ENCODE results near the gene DVL2.
A peak's percentile ranks its signal among the peaks of the same experiment; 100 is the strongest.

DVL2 gene

DNA sequence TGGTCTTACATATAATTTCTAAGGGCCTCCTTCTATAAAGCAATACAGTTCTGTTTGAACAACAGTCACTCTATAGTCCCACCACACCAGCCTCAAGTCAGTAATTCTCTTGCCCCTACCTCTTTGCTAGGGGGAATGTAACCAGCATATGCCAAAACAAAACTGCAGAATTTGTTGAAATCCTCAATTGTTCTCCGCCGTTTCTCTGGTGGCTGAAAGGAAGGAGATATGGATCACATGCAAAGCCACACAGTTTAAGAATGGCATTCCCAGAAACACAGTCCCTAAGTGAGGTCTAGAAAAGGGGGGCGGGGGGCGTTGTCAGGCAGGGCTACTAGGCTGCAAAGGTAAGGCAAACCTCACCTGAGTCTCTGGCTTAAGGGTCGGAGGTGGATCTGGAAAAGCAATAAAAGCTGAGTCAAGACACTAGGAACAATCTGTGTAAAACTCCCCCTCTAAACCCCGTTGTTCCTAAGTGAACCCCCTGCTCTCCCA is 3.0 kb upstream of the DVL2 start:
- DNase-seq = no peak

DNA sequence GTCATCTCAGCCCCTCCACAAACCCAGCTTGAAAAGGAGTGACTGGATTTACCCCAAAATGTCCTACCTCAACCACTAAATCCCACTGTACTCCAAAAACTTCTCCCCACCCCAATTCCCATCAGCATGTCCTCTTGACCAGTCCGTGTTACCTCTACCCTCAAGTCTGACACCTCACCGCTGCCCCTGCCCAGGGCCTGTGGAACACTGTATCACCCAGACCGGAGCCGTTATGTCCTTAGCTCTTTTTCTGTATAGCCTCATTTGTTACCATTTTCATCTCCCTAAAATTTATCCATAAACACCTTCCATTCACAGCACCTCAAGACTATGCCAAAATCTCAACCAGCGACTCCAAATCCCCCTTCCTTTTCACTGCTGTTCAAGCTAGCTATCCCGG is 2.5 kb upstream of the DVL2 start:
- DNase-seq = no peak

DNA sequence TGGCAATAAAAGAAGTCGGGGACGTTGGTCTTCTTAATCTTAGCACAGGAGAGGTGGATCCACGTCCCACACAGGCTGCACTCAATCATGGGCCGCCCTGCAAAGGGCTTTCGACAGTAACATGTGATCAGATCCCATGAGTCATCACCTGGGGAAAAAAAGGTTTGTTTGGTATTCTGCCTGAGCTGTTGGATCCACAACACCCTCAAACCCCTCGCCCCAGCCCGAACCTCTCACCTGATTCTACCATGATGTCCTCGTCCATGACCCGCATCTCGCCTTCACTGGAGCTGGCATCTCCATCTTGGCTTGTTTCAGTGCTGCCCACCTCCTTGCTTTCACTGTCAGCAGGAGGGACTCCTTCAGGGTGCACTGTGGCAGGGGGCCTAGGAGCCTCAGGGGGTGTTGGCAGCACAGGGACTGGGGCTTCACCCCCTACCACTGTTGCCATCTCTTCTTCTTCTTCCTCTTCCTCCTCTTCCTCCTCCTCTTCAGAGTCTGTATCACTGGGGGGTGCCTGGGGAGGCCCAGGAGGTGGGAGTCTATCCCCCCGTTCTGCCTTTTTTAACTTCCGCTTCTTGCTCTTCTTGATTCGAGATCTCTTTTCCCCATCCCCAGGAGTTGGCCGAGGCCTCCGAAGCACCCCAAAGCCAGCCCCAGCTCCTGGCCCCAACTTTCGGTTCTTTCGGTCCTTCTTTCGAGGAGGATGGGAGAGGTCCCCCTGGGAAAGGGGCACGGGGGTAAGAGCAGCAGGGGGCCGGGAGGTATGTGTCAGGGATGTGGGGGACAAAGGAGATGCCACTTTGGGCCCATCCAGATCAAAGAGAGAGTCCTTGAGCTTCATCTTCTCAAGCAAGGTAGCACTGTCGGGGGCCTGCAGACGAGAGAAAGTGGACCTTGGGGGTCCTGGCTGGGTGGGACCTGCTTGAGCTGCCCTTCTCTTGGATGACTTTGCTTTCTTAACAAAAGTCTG is 1.7 kb upstream of the DVL2 start:
- DNase-seq = no peak

DNA sequence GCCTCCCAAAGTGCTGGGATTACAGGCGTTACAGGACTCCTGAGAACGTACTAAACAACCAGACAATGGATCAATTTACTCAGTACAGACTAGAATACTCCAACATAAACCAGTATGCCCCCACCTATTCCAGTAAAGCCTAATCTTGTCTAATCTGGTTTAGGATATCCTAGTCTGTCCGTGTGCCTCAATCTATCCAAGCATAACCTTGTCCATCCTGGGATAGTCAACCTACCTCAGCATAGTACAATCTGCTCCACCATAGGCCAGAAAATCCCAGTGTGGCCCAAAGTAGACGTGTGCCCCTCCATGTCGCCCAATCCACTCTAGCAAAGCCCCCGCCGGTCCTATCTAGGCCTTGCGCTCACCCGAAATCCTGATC is 625 bp downstream of the DVL2 start:
- DNase-seq = no peak

DNA sequence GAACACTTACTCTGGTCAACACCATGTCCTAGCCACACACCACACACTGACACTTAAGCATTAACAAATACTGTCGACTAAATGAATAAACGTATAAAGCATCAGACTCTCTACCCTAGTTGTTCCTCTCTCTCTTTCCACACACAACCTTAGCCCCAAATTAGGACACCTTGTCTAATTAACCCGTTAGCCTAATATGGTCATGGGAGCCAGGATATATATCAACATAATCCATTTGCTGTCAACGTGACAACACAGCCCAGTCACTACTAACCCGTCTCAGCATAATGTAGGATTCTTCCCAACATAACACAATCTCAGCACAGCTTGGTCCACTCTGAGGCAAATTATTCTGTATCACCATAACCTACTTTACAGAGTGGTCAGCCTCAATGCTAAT is 2.2 kb downstream of the DVL2 start:
- DNase-seq = no peak

DNA sequence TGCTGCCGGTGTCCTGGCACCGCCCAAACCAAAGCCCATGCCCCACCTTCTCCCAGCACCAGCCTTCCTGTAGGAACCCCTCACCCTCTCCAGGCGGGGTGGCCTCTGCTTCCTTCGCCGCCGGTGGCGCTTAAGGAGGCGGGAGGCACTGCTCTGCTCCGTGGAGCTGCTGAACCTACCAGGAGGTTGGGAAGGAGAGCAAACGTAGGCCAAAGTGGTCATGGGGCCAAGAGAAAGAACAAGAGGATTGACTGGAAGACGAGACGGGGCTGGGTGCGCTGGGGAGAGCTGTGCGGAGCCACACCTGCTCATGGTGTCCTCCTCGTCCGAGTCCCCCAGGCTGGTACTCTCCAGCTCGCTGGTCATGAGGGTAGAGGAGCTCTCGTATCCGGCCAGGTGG is 4.8 kb downstream of the DVL2 start:
- no peak for DNase-seq

DNA sequence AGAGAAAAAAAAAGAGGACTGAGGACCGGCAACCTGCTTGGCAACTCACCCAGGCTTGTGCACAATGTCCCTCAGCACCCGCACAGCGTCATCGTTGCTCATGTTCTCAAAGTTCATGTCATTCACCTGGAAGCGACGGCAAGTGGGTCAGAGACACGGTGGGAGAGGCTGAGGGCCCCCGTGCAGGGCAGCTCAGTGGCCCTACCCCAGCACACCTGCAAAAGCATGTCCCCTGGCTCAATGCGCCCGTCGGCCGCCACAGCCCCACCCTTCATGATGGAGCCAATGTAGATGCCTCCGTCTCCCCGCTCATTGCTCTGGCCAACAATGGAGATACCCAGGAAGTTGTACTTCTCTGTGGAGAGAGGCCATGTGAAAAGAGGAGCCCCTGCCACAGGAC is 5.4 kb downstream of the DVL2 start:
- no peak for DNase-seq

DNA sequence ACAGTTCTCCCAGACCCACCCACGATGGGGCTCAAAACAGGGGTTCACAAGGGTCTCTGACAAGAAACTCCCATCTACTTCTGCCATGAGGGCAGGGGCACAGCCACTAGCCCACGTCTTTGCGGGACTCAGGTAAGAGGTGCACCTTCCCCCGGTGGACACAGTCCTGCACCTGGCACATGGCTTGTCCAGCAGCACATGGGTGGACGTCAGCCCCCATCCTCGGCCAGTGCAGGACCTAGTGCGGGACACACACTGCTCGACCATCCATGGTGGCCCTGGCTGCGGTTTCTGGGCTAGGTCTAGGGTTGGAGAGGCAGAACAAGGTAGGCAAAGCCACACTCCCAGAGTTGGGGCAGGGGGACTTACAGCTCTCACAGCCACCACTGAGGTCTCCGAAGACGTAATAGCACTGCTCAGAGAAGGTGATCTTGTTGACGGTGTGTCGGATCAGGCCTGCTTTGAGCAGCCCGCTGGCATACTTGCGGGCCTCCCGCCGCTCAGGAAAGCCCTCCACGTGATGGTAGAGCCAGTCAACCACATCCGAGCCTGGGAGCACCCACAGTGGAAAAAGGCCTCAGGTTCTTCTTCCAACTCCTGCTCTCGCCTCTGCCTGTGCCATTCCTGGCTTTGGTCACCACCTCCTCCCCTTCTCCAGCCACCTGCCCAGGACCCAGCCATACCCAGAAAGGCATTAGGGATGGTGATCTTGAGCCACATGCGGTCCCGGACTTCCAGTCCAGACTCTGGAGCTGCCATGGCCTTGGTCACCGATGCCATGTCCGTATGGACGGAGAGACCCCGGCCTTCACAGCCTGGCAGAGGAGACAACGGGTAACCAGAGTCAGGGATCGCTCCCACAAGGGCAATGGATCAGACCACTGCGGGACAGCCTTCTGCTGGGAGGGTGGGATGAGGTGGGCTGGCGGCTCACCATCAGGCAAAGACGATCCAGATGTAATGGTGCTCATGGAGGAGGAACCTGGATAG is 7.3 kb downstream of the DVL2 start:
- no peak for DNase-seq

DNA sequence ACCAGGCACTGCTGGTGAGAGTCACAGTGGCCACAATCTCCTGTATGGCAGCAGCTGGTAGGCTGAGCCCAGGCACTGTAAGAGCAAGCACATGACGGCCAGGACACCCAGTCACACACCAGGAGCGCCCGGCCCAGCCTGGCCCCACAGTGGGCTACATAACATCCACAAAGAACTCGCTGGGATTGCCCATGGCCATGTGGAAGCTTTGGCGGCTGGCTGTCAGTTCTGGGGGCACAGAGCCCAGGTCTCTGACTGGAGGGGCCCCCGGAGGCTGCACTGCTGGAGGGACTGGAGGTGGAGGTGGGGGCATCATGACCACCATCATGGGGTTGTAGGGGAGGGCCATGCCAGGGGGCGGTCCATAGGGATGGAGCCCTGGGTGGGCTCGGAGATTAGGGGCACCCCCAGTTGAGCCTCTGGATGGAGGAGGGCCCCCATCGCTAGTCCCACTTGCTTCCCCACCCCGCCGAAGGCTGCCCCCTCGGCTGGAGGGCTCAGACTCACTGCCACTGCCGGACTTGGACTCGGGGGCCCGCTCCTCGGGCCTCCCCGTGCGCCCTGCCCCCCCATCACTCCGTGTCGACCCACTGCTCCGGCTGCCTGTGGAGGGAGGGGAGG is 8.5 kb downstream of the DVL2 start:
- DNase-seq = no peak

DNA sequence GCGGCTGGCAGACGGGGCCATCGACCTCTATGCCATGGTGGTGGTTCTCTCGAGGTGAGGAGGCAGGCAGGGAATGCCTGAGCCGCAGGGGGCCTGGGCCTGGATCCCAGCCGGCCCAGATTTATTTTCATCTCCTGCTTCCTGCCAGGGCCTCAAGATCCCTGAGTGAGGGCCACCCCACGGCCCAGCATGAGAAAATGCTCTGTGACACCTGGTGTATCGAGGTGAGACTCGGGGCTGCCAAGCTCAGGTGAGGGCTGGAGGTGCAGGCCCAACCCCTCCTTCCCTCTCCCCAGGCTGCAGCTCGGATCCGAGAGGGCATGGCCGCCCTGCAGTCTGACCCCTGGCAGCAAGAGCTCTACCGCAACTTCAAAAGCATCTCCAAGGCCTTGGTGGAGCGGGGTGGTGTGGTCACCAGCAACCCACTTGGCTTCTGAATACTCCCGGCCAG is 9.6 kb downstream of the DVL2 start:
- DNase-seq = no peak

DNA sequence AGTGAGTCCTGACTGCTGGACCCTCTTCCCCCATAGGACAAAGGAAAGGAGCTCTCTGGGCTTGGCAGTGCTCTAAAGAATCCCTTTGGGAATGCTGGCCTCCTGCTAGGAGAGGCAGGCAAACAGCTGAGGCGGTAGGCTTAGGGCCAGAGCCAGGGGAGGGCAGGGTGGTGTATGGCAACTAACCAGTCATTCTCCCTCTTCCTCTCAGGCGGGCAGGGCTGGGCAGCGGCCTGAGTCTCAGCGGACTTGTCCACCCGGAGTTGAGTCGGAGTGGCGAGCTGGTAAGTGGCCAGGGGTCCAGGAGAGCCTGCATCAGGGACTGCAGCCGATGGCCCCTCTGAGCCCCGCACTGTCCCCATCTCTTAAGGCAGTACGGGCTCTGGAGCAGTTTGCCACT is 10.2 kb downstream of the DVL2 start:
- no peak for DNase-seq

DNA sequence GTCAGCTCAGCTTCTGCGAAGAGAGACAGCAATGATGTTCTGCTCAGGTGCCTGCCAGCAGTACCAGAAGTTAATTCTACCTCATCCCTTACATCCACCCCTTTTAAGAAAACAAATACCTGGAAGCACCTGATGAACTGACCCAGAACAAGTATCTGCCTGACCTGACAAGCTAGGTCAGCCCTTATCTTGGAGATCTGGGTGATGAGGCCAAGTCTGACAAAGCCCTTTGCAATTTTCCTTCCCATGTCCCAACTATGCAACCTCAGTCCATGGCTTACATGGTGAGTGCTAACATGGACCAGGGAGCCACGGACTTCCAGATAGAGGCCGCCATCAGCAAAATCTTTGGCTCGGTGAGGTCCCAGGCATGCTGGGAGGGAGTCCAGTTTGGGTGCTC is 10.9 kb downstream of the DVL2 start:
- DNase-seq = no peak

DNA sequence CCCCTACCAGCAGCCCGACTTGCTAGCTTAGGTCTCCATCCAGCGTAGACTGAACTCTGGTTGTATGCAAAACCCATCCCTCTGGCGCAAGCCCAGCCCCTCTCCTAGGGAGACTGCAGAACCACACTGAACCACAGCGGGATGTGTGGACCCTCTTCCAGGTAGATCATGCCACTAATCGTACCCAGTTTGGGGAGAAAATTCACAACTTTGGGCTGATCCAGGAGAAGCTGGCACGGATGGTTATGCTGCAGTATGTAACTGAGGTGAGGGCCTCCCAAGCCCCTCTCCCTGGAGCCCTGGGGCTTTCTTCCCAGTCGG is 11.4 kb downstream of the DVL2 start:
- DNase-seq = no peak

DNA sequence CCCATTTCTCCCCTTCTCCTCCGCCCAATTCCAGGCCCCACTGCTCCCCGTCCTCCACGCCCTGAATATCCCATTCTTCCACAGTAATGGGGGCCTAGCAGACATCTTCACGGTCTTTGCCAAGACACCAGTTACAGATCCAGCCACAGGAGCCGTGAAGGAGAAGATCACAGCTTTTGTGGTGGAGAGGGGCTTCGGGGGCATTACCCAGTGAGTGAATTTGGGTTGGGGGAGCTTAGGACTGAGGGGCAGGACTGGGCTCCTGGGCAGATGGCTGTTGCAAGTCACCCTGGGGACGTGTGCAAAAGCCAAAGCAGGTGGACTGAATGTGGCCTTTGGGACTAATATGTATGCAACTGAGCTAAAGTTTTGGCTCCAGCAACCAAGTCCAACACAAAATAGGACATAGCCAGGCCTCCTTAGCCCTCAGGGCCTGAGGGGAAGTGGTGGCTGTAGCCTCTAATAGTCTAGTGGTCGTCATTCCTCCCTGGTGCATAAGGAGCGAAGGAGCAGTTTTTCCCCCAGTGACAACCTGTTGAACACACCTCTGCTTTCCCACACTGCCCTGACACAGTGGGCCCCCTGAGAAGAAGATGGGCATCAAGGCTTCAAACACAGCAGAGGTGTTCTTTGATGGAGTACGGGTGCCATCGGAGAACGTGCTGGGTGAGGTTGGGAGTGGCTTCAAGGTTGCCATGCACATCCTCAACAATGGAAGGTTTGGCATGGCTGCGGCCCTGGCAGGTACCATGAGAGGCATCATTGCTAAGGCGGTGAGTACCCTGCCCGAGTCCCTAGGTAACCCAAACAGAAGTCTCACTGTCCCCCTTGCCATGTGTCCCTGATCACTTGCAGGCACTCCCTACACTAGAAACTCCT is 12.0 kb downstream of the DVL2 start:
- DNase-seq = no peak

DNA sequence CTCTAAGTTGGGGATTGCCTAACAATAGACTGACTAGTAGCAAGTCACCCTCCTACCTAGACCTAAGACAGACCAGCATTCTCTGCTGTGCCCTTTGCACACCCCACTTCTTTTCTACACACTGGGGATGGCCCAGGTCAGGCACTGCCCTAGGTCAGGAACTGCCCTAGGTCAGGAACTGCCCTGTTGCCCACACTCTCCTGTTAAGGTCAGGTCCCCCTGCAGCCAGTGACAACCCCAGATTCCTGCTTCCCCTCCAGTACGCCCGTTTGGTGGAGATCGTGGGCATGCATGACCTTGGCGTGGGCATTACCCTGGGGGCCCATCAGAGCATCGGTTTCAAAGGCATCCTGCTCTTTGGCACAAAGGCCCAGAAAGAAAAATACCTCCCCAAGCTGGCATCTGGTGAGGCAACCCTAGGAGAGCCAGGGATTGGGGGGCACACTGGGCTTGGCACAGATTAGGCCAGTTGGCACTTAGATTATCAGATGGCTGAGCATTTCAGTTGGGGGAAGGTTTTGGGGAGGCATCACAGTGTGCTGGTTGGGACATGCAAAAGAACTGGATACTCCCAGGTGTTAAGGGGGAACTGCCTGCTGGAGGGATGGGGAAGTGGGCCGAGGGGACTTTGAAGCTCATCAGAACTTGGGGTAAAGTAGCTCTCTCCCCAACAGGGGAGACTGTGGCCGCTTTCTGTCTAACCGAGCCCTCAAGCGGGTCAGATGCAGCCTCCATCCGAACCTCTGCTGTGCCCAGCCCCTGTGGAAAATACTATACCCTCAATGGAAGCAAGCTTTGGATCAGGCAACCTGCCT is 12.8 kb downstream of the DVL2 start:
- DNase-seq = no peak

DNA sequence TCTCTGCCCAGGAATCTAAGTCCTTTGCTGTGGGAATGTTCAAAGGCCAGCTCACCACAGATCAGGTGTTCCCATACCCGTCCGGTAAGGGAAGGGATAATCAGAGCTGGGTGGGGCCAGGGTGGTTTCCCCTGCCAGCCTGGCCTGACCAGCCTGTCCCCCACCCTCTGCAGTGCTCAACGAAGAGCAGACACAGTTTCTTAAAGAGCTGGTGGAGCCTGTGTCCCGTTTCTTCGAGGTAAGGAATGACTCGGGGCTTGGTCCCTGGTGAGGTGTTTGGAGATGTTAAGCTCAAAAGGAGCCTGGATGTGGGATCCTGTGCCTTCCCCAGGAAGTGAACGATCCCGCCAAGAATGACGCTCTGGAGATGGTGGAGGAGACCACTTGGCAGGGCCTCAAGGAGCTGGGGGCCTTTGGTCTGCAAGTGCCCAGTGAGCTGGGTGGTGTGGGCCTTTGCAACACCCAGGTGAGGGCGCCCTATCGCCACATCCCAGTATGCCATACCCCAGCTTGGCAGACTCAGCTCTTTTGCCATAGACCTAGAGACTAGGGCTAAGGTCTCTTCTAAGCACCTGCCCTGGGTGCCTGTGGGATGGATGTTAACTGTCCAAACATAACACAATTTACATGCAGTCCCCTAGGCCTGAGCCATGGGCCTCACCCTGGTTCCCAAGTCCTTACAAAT is 13.6 kb downstream of the DVL2 start:
- DNase-seq = peak; percentile 63 to 64

DNA sequence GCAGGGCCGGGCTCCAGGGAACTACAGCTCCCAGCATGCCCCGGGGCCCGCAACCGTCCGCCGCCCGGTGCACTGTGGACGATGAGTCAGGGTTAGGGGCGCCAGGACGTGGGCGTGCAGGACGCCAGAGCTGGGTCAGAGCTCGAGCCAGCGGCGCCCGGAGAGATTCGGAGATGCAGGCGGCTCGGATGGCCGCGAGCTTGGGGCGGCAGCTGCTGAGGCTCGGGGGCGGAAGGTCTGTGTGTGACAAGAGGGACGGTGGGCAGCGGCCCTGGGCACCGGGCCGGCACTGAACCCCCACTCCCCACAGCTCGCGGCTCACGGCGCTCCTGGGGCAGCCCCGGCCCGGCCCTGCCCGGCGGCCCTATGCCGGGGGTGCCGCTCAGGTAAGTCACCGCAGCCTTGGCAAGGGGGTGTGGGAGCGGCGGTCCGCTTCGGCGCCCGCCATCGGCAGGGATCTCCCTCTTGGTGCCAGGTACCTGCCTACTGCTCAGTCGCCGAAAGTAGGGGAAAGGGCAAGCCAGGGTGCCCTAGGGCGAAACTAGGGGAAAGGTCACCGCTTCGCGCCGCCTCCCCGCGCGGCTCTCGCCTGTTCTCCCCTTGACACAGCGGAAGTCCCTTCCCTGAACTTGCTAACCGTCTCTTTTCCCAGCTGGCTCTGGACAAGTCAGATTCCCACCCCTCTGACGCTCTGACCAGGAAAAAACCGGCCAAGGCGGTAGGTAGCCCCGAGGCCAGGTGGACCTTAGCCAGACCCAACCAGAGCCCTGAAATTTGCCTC is 14.3 kb downstream of the DVL2 start, which contains the start of the genes ACADVL and DLG4:
ACADVL (plus strand) TSS at position 127 of the 781 bp plus-strand sequence; CDS start at position 174, 47 bp downstream.
DLG4 (minus strand) TSS at position 25 of the 781 bp plus-strand sequence.
- peak; percentile 78 to 89 for DNase-seq

DNA sequence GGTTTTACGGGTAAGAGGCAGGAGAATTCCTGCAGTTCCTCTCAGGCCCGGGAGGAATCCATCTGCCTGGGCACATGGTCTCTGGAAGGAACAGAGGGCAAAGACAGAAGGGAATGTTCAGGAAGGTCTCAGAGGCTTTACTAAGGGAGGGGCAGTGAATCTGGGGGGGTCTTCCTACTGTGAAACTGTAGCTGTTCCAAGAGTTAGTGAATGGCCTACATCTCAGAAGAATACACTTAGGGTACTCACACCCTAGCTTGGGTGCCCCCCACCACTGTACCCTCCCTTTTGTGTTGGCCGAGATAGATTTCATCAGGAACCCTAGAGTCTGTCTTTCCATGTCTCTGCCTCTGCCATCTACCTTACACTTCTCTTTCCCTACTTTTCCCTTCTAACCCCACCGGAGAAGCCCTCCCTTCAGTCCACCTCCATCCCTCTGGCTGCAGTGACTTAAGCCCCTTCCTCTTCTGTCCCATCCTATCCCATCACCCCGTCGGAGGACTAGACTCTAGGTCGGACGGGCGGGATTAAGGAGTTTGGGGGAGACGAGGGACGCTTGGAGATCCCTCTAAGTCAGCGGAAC is 15.0 kb downstream of the DVL2 start:
- DNase-seq = no peak

DNA sequence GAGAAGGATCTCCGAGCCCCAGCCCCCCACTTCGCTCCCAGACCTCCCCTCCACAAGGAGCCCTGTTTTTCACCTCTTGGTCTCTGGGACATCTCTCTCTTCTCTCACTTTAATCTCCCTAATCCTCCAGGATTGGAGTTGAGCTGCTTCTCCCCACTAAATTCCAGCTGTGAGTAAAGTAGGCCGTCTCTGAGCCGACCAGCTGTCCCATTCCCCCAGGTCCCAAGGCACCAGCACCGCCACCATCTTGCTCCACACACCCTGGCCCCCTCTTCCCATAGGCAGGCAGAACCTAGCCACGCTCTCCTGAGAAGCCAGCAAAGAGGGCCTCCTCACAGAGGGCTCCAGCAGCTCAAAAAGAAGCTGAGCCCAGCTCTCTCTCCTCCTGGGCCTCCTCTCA is 15.6 kb downstream of the DVL2 start:
- DNase-seq = no peak

Measured in stimulated activated CD4-positive, alpha-beta T cell treated with anti-CD3 and anti-CD28 coated beads, Interleukin-2, amount 100 ng/mL, for 24 hours (primary cell).